Neural progenitor cell (in vitro differentiated cells): Measurements from ENCODE around the gene UTP14A.

ENCODE experiments used
- CTCF ChIP-seq: fragments of 200-600 bp; sonication (generic); IDR thresholded peaks from 2 replicates; pipeline ENCODE4 v1.5.1; 2017; ENCODE audit warnings: antibody characterized with exemption, mild to moderate bottlenecking
- EZH2 ChIP-seq: fragments of 200-600 bp; sonication (generic); IDR thresholded peaks from 2 replicates; pipeline ENCODE4 v1.6.1; 2017; ENCODE audit warnings: antibody characterized with exemption, mild to moderate bottlenecking, moderate library complexity
- EZH2phosphoT487 ChIP-seq: fragments of 200-600 bp; sonication (generic); IDR thresholded peaks from 2 replicates; pipeline ENCODE4 v1.6.1; 2017; ENCODE audit warnings: antibody characterized with exemption

GRCh38 chrX:129931411-129932015, 25.5 kb downstream of the UTP14A start:
- TF ChIP-seq CTCF: no peak
- no peak for TF ChIP-seq EZH2phosphoT487
- TF ChIP-seq EZH2: no peak
